Naive B cell (primary cell): Measurements from ENCODE around the gene RHOU. TPM values are rescaled to one million over a fixed set of nuclear protein-coding genes. Genes with fewer than 3 reads are reported as not detected.

ENCODE experiments used
- ATAC-seq, 2 donors: fragments of 150-1000 bp; cut with Tn5 transposase; 2 replicates each; pipeline ENCODE4 v1.10.0; 2021; ENCODE audit warnings: low read depth in 2 of 2, mild to moderate bottlenecking in 2 of 2, moderate library complexity in 2 of 2
- DNase-seq: peaks from one replicate; pipeline ENCODE4 v3.0.0; 2022
- H3K27ac Mint-ChIP-seq, 6 donors: one replicate each; pipeline ENCODE4 v1.8.0; 2020 to 2022; ENCODE audit warnings: mild to moderate bottlenecking in 6 of 6, mixed read lengths in 6 of 6, moderate library complexity in 5 of 6, inconsistent platforms in 2 of 6
- H3K27me3 Mint-ChIP-seq, 3 donors: one replicate each; pipeline ENCODE4 v1.8.0; 2021 to 2022; ENCODE audit warnings: mixed read lengths in 3 of 3, mild to moderate bottlenecking in 1 of 3
- H3K36me3 Mint-ChIP-seq, 2 donors: one replicate each; pipeline ENCODE4 v1.8.0; 2020 to 2022; ENCODE audit warnings: mixed read lengths in 2 of 2, inconsistent platforms in 1 of 2, mild to moderate bottlenecking in 1 of 2
- H3K4me1 Mint-ChIP-seq, 3 donors: one replicate each; pipeline ENCODE4 v1.8.0; 2020 to 2022; ENCODE audit warnings: mixed read lengths in 3 of 3, inconsistent platforms in 1 of 3, mild to moderate bottlenecking in 1 of 3, moderate library complexity in 1 of 3
- H3K4me3 Mint-ChIP-seq, 8 donors: one replicate each; pipeline ENCODE4 v1.8.0; 2020 to 2022; ENCODE audit warnings: mild to moderate bottlenecking in 8 of 8, mixed read lengths in 8 of 8, moderate library complexity in 8 of 8, inconsistent platforms in 2 of 8
- H3K9me3 Mint-ChIP-seq, 7 donors: one replicate each; pipeline ENCODE4 v1.8.0; 2020 to 2022; ENCODE audit warnings: mixed read lengths in 7 of 7, mild to moderate bottlenecking in 5 of 7, inconsistent platforms in 2 of 7, moderate library complexity in 1 of 7
- polyA plus RNA-seq, 6 donors: library from polyadenylated mRNA; unstranded; fragments of 300-500 nt; fragmentation: Illumina TruSeq; gene quantifications; one replicate each; pipeline ENCODE4 v1.2.3, GENCODE V29; 2021; ENCODE audit warnings: low read depth in 6 of 6

RHOU gene
- polyA plus RNA-seq, 6 donors from 2014 or later, result not detected

- DNase-seq (no peak), ATAC-seq (no peak)
- Mint-ChIP-seq H3K4me1 (no peaks in the 10 kb centered on the region), H3K9me3 (peaks cover 0 to 6% (median 0%) of the 10 kb centered on the region in 7 donors), H3K27me3 (peaks cover 0 to 14% (median 6%) of the 10 kb centered on the region in 3 donors), H3K36me3 (no peaks in the 10 kb centered on the region), H3K27ac (no peak overlapping the region), H3K4me3 (no peak overlapping the region)
Observed at GRCh38 chr1:228786361-228787129, 51.3 kb downstream of the RHOU start.

- Mint-ChIP-seq H3K4me1 (no peaks in the 10 kb centered on the region), H3K4me3 (no peak overlapping the region), H3K36me3 (no peaks in the 10 kb centered on the region), H3K9me3 (peaks cover 0 to 6% (median 0%) of the 10 kb centered on the region in 7 donors), H3K27ac (no peak overlapping the region), H3K27me3 (peaks cover 0 to 14% (median 6%) of the 10 kb centered on the region in 3 donors)
- ATAC-seq (no peak), DNase-seq (no peak)
Observed at GRCh38 chr1:228791791-228792190, 56.5 kb downstream of the RHOU start.

- no peaks in the 10 kb centered on the region for H3K4me1 Mint-ChIP-seq
- H3K36me3 Mint-ChIP-seq, result no peaks in the 10 kb centered on the region
- DNase-seq (no peak), ATAC-seq (no peak)
- no peak overlapping the region for H3K4me3 Mint-ChIP-seq
- H3K27ac Mint-ChIP-seq, result no peak overlapping the region
- peaks cover 0 to 12% (median 6%) of the 10 kb centered on the region in 3 donors for H3K27me3 Mint-ChIP-seq
- H3K9me3 Mint-ChIP-seq, result peaks cover 0 to 8% (median 0%) of the 10 kb centered on the region in 7 donors
Observed at GRCh38 chr1:228792601-228793000, 57.3 kb downstream of the RHOU start.

GRCh38 chr1:228793032-228793431, 57.8 kb downstream of the RHOU start:
- ATAC-seq, result no peak
- Mint-ChIP-seq H3K36me3 (no peaks in the 10 kb centered on the region), H3K4me3 (no peak overlapping the region), H3K4me1 (no peaks in the 10 kb centered on the region), H3K27me3 (peaks cover 0 to 8% (median 6%) of the 10 kb centered on the region in 3 donors), H3K27ac (no peak overlapping the region), H3K9me3 (peaks cover 0 to 7% (median 0%) of the 10 kb centered on the region in 7 donors)
- no peak for DNase-seq

- no peak overlapping the region for H3K4me3 Mint-ChIP-seq
- ATAC-seq (no peak), DNase-seq (no peak)
- H3K36me3 Mint-ChIP-seq, result no peaks in the 10 kb centered on the region
- peaks cover 0 to 6% (median 0%) of the 10 kb centered on the region in 3 donors for H3K27me3 Mint-ChIP-seq
- no peak overlapping the region for H3K27ac Mint-ChIP-seq
- H3K4me1 Mint-ChIP-seq, result no peaks in the 10 kb centered on the region
- H3K9me3 Mint-ChIP-seq, result peaks cover 0 to 6% (median 0%) of the 10 kb centered on the region in 7 donors
Observed at GRCh38 chr1:228794173-228794572, 58.9 kb downstream of the RHOU start.

GRCh38 chr1:228794810-228795209, 59.5 kb downstream of the RHOU start:
- H3K9me3 Mint-ChIP-seq, result peaks cover 0 to 8% (median 4%) of the 10 kb centered on the region in 7 donors
- DNase-seq, result no peak
- peaks cover 0 to 6% (median 0%) of the 10 kb centered on the region in 3 donors for H3K27me3 Mint-ChIP-seq
- H3K4me3 Mint-ChIP-seq, result no peak overlapping the region
- no peak overlapping the region for H3K27ac Mint-ChIP-seq
- H3K36me3 Mint-ChIP-seq, result no peaks in the 10 kb centered on the region
- no peaks in the 10 kb centered on the region for H3K4me1 Mint-ChIP-seq
- ATAC-seq, result no peak

- Mint-ChIP-seq H3K9me3 (peaks cover 0 to 9% (median 6%) of the 10 kb centered on the region in 7 donors), H3K36me3 (no peaks in the 10 kb centered on the region), H3K27me3 (peaks cover 0 to 5% (median 0%) of the 10 kb centered on the region in 3 donors), H3K4me3 (no peak overlapping the region), H3K27ac (no peak overlapping the region), H3K4me1 (no peaks in the 10 kb centered on the region)
- ATAC-seq, result no peak
- no peak for DNase-seq
Observed at GRCh38 chr1:228795596-228795995, 60.3 kb downstream of the RHOU start.

Other genes starting within 250 kb of the RHOU start
- 10 to 100 TPM; 18.1 to 50.1 (median 28.3) TPM for gene RNF187, start 248.1 kb upstream of the RHOU start, polyA plus RNA-seq